Kidney (tissue), 14 donors: Measurements from ENCODE around the gene MGAT4A. TPM values are rescaled to one million over a fixed set of nuclear protein-coding genes. Genes with fewer than 3 reads are reported as not detected.
"Not testable (repeated sequence)": the region's sequence is repeated elsewhere in the genome, so short reads cannot be mapped to it uniquely, and the experiment has no call there.

Source experiments
- DNase-seq, 5 donors: peaks; one replicate each; pipeline ENCODE4 v3.0.0-alpha.2; 2013 to 2020
- FAIRE-seq: peaks from 2 replicates; lab custom pipeline; 2012; peaks lifted over from hg19 to GRCh38; lab: Jason Lieb, UNC
- H3K27ac ChIP-seq, 2 donors: one replicate each; pipeline ENCODE4 v1.7.0; 2013; ENCODE audit warnings: low read depth in 2 of 2, low read length in 2 of 2, inconsistent platforms in 1 of 2
- H3K27me3 ChIP-seq: one replicate; pipeline ENCODE4 v1.7.1; 2013; ENCODE audit warnings: low read length, inconsistent platforms; ENCODE audit not compliant: control insufficient read depth, insufficient read depth
- H3K36me3 ChIP-seq, 3 donors: one replicate each; pipeline versions ENCODE4 v1.7.0 to v1.7.1; 2013; ENCODE audit warnings: low read length in 3 of 3, control low read depth in 1 of 3, inconsistent platforms in 1 of 3; ENCODE audit not compliant: insufficient read depth in 3 of 3, control insufficient read depth in 2 of 3
- H3K4me1 ChIP-seq, 3 donors: one replicate each; pipeline versions ENCODE4 v1.7.0 to v1.7.1; 2013; ENCODE audit warnings: low read length in 3 of 3, inconsistent platforms in 1 of 3, low read depth in 1 of 3; ENCODE audit not compliant: control insufficient read depth in 2 of 3, insufficient read depth in 2 of 3
- H3K4me3 ChIP-seq, 3 donors: one replicate each; pipeline versions ENCODE4 v1.7.0 to v1.8.1; 2013; ENCODE audit warnings: low read length in 3 of 3, control low read depth in 1 of 3, inconsistent platforms in 1 of 3
- H3K9ac ChIP-seq, 3 donors: one replicate each; pipeline versions ENCODE4 v1.7.0 to v1.7.1; 2013; ENCODE audit warnings: low read length in 3 of 3, control low read depth in 1 of 3, inconsistent platforms in 1 of 3
- H3K9me3 ChIP-seq, 3 donors: one replicate each; pipeline versions ENCODE4 v1.7.0 to v1.7.1; 2013; ENCODE audit warnings: low read length in 3 of 3, control low read depth in 1 of 3, inconsistent platforms in 1 of 3; ENCODE audit not compliant: control insufficient read depth in 2 of 3, insufficient read depth in 1 of 3
- intact Hi-C: fragments of 100-400 bp; cut with DNase I; formaldehyde crosslinking; loops from one replicate; pipeline ENCODE4 v1.11.1; 2022
- polyA plus RNA-seq: library from polyadenylated mRNA; stranded (reverse); fragments of 350-450 nt; fragmentation: Illumina TruSeq; extraction: RNeasy Lipid Tissue Mini Kit (QIAGEN cat#74804); gene quantifications from one replicate; pipeline ENCODE4 v1.2.3, GENCODE V29; 2014; ENCODE audit warnings: low read depth, low replicate concordance; ENCODE audit not compliant: insufficient read depth
- total RNA-seq: library from RNA; stranded (reverse); fragmentation: NEBNext Ultra II Directional; extraction: Animal tissue kit (Norgen Biotek cat#: 25700); gene quantifications from one replicate; pipeline ENCODE4 v1.2.1, GENCODE V29; 2021
- TF ChIP-seq, protein P1 (sequence below): IDR thresholded peaks from 3 replicates; pipeline ENCODE4 v1.5.1; 2012; ENCODE audit warnings: mild to moderate bottlenecking, moderate library complexity, borderline replicate concordance; ENCODE audit not compliant: insufficient read depth; ENCODE audit errors: extremely low read depth
- donor health status: control.
- donor health status: control.
- donor health status: control.
- donor health status: control.
- donor health status: control.
- donor health status: DM: yes; HTN: yes; CAD: no.
- donor health status: Normal renal cell carcinoma (clear cell type).

Gene MGAT4A
- total and polyA plus RNA-seq, 2 donors from 2014 or later = 23.5 to 101 TPM

DNA sequence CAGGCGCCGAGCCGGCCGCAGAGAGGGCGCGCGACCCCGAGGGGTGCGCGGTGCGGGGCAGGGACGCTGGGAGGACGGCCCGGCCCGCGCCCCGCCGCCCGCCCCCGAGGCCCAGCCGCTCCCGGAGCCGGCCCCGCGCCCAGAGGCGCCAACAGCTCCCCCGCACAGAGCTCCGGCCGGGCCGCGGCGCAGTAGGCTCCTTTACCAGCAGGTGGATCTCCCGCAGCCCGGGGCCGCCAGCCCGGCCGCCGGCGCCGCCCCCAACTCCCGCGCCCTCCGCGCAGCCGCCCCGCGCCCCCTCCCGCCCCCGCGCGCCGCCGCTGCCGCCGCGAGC is 258 bp downstream of the MGAT4A start:
- H3K9ac ChIP-seq = no peak overlapping the region
- H3K4me1 ChIP-seq = peaks cover 0 to 9% (median 5%) of the 10 kb centered on the region in 3 donors
- H3K27ac ChIP-seq = peak overlapping the region in 1 of 2 donors; percentile 67
- TF ChIP-seq, protein P1, sequence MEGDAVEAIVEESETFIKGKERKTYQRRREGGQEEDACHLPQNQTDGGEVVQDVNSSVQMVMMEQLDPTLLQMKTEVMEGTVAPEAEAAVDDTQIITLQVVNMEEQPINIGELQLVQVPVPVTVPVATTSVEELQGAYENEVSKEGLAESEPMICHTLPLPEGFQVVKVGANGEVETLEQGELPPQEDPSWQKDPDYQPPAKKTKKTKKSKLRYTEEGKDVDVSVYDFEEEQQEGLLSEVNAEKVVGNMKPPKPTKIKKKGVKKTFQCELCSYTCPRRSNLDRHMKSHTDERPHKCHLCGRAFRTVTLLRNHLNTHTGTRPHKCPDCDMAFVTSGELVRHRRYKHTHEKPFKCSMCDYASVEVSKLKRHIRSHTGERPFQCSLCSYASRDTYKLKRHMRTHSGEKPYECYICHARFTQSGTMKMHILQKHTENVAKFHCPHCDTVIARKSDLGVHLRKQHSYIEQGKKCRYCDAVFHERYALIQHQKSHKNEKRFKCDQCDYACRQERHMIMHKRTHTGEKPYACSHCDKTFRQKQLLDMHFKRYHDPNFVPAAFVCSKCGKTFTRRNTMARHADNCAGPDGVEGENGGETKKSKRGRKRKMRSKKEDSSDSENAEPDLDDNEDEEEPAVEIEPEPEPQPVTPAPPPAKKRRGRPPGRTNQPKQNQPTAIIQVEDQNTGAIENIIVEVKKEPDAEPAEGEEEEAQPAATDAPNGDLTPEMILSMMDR = no peak
- H3K36me3 ChIP-seq = peaks cover 0 to 2% (median 0%) of the 10 kb centered on the region in 3 donors
- H3K4me3 ChIP-seq = peak overlapping the region in 2 of 3 donors; percentile 63 to 86
- no peaks in the 10 kb centered on the region for H3K9me3 ChIP-seq
- intact Hi-C loops = no loop called here
- FAIRE-seq = no peak
- DNase-seq = peak in 4 of 5 donors; percentile 52 to 84 (median 73)
- no peaks in the 10 kb centered on the region for H3K27me3 ChIP-seq

DNA sequence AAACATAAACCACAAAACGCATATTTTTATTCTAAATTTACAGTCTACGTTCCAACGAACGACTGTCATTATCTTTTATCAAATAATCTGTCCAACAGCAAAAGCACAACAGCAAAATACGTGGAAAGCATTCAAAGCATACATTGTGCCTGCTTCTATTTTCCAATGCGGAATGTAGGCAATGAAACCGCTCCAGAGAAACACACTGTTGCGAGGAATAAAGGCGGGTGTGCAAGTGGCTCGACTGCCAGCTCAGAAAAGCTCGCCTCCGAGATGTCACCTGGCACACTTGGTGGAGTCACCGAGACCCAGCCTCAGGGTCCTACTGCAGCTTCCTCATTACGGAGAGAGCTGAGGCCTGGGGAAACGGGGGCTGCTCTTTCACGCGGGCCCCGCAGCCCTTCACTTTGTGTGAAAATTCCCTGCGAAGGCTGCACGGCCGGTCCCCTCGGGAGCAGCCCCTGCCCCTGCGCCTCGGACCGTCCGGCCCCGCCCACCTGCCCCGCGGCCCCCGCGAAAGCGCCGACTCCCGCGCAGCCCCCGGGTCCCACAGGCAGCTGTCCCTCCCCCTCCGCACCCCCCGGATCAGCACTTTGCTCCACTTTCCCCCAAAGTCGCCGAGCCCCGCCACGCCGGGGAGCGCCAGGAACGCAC is 752 bp downstream of the MGAT4A start:
- intact Hi-C loops = no loop called here
- Histone ChIP-seq H3K9me3 (no peaks in the 10 kb centered on the region), H3K4me3 (peak overlapping the region; percentile 63 to 86 (median 75)), H3K27ac (peak overlapping the region; percentile 66 to 67), H3K9ac (peak overlapping the region; percentile 60 to 70 (median 61)), H3K27me3 (no peaks in the 10 kb centered on the region), H3K36me3 (peaks cover 0 to 2% (median 0%) of the 10 kb centered on the region in 3 donors), H3K4me1 (peaks cover 0 to 9% (median 7%) of the 10 kb centered on the region in 3 donors)
- TF ChIP-seq, protein P1 = no peak
- DNase-seq (peak; percentile 77 to 85 (median 83)), FAIRE-seq (no peak)

DNA sequence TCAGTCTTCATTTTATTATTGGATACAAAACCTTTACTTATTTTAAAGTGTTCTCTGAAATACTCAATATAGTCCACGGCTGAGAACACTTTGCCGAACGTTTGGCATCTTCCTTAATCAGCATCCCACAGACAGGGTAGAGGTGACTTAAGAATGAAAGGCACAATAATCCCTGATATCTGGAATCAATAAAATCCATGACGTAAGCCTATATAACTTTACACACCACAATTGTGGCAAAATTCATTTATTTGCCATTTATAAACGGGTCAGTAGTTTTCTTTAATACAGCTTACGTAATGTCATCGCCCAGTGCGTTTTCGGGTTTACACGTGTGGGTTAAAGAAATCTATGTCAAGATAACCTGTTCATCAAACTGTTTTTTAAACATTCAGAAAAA is 1.3 kb downstream of the MGAT4A start:
- Histone ChIP-seq H3K36me3 (peaks cover 0 to 2% (median 0%) of the 10 kb centered on the region in 3 donors), H3K4me1 (peaks cover 0 to 12% (median 9%) of the 10 kb centered on the region in 3 donors), H3K27ac (peak overlapping the region; percentile 15 to 66), H3K9ac (peak overlapping the region; percentile 60 to 70 (median 61)), H3K9me3 (no peaks in the 10 kb centered on the region), H3K27me3 (no peaks in the 10 kb centered on the region), H3K4me3 (peak overlapping the region; percentile 63 to 86 (median 75))
- TF ChIP-seq, protein P1 = no peak
- no peak for FAIRE-seq
- DNase-seq = peak in 1 of 5 donors; percentile 13
- intact Hi-C loops = no loop called here

DNA sequence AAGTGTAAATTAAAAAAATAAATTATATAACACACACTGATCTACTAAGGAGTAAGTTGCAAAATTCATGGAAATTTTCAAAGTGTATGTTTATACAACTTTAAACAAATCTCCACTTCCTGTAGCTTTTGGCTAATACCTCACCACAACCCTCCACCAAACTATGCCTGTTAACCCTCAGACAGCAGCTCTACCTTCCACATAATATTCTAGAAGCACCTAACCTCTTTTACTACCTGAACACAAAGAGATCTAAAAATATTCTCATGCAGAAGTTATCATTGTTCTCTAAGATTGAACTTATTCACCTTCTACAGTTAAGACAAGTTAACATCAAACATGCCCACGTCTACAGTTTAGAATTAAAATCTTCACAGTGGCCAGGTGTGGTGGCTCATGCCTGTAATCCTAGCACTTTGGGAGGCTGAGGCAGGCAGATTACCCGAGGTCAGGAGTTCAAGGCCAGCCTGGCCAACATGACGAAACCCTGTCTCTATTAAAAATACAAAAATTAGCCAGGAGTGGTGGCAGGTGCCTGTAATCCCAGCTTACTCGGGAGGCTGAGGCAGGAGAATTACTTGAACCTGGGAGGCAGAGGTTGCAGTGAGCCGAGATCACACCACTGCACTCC is 2.7 kb downstream of the MGAT4A start:
- H3K36me3 ChIP-seq, FAIRE-seq, H3K9me3 ChIP-seq, intact Hi-C loops, H3K27me3 ChIP-seq, DNase-seq, H3K9ac ChIP-seq, H3K4me3 ChIP-seq: not testable (repeated sequence)
- H3K4me1 ChIP-seq = peaks cover 0 to 14% (median 9%) of the 10 kb centered on the region in 3 donors
- H3K27ac ChIP-seq = peak overlapping the region in 1 of 2 donors; percentile 29
